B cell (primary cell): ENCODE measurements around the gene RDH13. TPM values are rescaled to one million over a fixed set of nuclear protein-coding genes. Genes with fewer than 3 reads are reported as not detected.

ENCODE experiments used
- ATAC-seq: fragments of 200-7000 bp; cut with Tn5 transposase; one replicate; pipeline ENCODE4 v1.10.0; 2021; ENCODE audit warnings: low read depth, mild to moderate bottlenecking, moderate number of reproducible peaks, moderate library complexity
- CTCF ChIA-PET: fragments of 350-600 bp; sonication (Branson Sonifier 250); formaldehyde crosslinking; loops from one replicate; lab custom pipeline; 2021; ENCODE audit warnings: antibody characterized with exemption, inconsistent platforms; lab: Charles Lee
- POLR2A ChIA-PET: fragments of 350-600 bp; sonication (Branson Sonifier 250); formaldehyde crosslinking; loops from one replicate; lab custom pipeline; 2021; ENCODE audit warnings: antibody characterized with exemption; lab: Charles Lee
- DNase-seq: peaks from one replicate; pipeline ENCODE4 v3.0.0; 2013
- H2AFZ ChIP-seq: 2 replicates; pipeline ENCODE4 v1.6.1; 2012; ENCODE audit warnings: mild to moderate bottlenecking, low read depth, low read length; ENCODE audit not compliant: insufficient read depth, poor library complexity, severe bottlenecking
- H3K27ac ChIP-seq, 2 donors: 1 replicate in 1 of 2; 2 replicates in 1 of 2; pipeline ENCODE4 v1.5.1; 2012 to 2013; ENCODE audit warnings: low read length in 2 of 2, mild to moderate bottlenecking in 2 of 2, moderate library complexity in 1 of 2
- H3K27me3 ChIP-seq, 4 experiments: fragments of 200-600 bp in 1 of 4; sonication (generic) in 1 of 4; replicated peaks in 1 of 4; 1 replicate in 2 of 4; 2 replicates in 2 of 4; pipeline versions ENCODE4 v1.6.1 to v1.7.0; 2013 to 2016; ENCODE audit warnings: low read length in 3 of 4, mild to moderate bottlenecking in 2 of 4, mixed read lengths in 1 of 4, moderate library complexity in 1 of 4; ENCODE audit not compliant: insufficient read depth in 4 of 4, control insufficient read depth in 3 of 4; ENCODE audit errors: control extremely low read depth in 1 of 4
- H3K36me3 ChIP-seq, 2 experiments: replicated peaks in 1 of 2; 1 replicate in 1 of 2; 2 replicates in 1 of 2; pipeline versions ENCODE4 v1.6.1 to v1.7.1; 2013; ENCODE audit warnings: low read length in 1 of 2; ENCODE audit not compliant: insufficient read depth in 2 of 2, control insufficient read depth in 1 of 2; ENCODE audit errors: control extremely low read depth in 1 of 2, extremely low read depth in 1 of 2
- H3K4me1 ChIP-seq, 2 donors: fragments of 200-600 bp in 1 of 2; sonication (generic) in 1 of 2; 1 replicate in 1 of 2; 2 replicates in 1 of 2; pipeline versions ENCODE4 v1.5.1 to v1.6.1; 2013 to 2017; ENCODE audit warnings: low read length in 2 of 2; ENCODE audit not compliant: control insufficient read depth in 2 of 2, insufficient read depth in 2 of 2
- H3K4me2 ChIP-seq: replicated peaks from 2 replicates; pipeline ENCODE3; 2012; ENCODE audit warnings: mild to moderate bottlenecking, low read depth, low read length; ENCODE audit not compliant: poor library complexity, severe bottlenecking
- H3K4me3 ChIP-seq, 5 experiments: fragments of 200-600 bp in 1 of 5; sonication (generic) in 1 of 5; 1 replicate in 3 of 5; 2 replicates in 2 of 5; pipeline versions ENCODE4 v1.5.1 to v1.7.0; 2011 to 2016; ENCODE audit warnings: low read length in 4 of 5, mild to moderate bottlenecking in 4 of 5, low read depth in 2 of 5, control low read depth in 1 of 5, moderate library complexity in 1 of 5; ENCODE audit not compliant: insufficient read depth in 1 of 5; ENCODE audit errors: control extremely low read depth in 1 of 5, extremely low read depth in 1 of 5
- H3K79me2 ChIP-seq: fragments of 200-600 bp; sonication (generic); one replicate; pipeline ENCODE4 v1.6.0; 2016; ENCODE audit warnings: low read length; ENCODE audit not compliant: control insufficient read depth, insufficient read depth
- H3K9ac ChIP-seq: fragments of 200-600 bp; sonication (generic); 2 replicates; pipeline ENCODE4 v1.6.1; 2017; ENCODE audit warnings: mild to moderate bottlenecking, low read length, moderate library complexity
- H3K9me3 ChIP-seq, 3 donors: one replicate each; pipeline versions ENCODE4 v1.6.1 to v1.7.1; 2013; ENCODE audit warnings: low read length in 2 of 3; ENCODE audit not compliant: control insufficient read depth in 2 of 3, insufficient read depth in 1 of 3; ENCODE audit errors: control extremely low read depth in 1 of 3
- H4K20me1 ChIP-seq: 2 replicates; pipeline ENCODE4 v1.6.0; 2012; ENCODE audit warnings: mild to moderate bottlenecking, low read length; ENCODE audit not compliant: insufficient read depth, control insufficient read depth, poor library complexity, severe bottlenecking
- H3K27ac Mint-ChIP-seq: one replicate; pipeline ENCODE4 v1.8.0; 2021; ENCODE audit warnings: mixed read lengths
- H3K27me3 Mint-ChIP-seq: one replicate; pipeline ENCODE4 v1.8.0; 2021; ENCODE audit warnings: mixed read lengths
- H3K4me1 Mint-ChIP-seq: one replicate; pipeline ENCODE4 v1.8.0; 2021; ENCODE audit warnings: mixed read lengths
- H3K4me3 Mint-ChIP-seq: one replicate; pipeline ENCODE4 v1.8.0; 2021; ENCODE audit warnings: mixed read lengths
- H3K9me3 Mint-ChIP-seq: one replicate; pipeline ENCODE4 v1.8.0; 2022; ENCODE audit warnings: mixed read lengths; ENCODE audit not compliant: insufficient read depth
- CTCF ChIP-seq: fragments of 200-600 bp; IDR thresholded peaks from one replicate; pipeline ENCODE4 v1.8.0; 2022; ENCODE audit warnings: antibody characterized with exemption, mild to moderate bottlenecking
- EZH2 ChIP-seq: IDR thresholded peaks from 2 replicates; pipeline ENCODE4 v1.6.1; 2012; ENCODE audit warnings: borderline replicate concordance, low read depth, mild to moderate bottlenecking, moderate library complexity, low read length; ENCODE audit not compliant: insufficient read depth, poor library complexity, severe bottlenecking
- WGBS: methylation state at CpG from one replicate; pipeline ENCODE4 v1.1.5; 2013; ENCODE audit warnings: missing lambda C conversion rate; ENCODE audit not compliant: insufficient coverage; 5-methylcytosine and 5-hydroxymethylcytosine counted together
- intact Hi-C: fragments of 100-400 bp; cut with micrococcal nuclease; formaldehyde crosslinking; loops from one replicate; pipeline ENCODE4 v1.10.0; 2022
- polyA plus RNA-seq: library from polyadenylated mRNA; depleted of rRNA; stranded (reverse); fragments of >200 nt; gene quantifications from 2 replicates; pipeline ENCODE4 v1.2.3, GENCODE V29; 2012
- total RNA-seq, 2 donors: library from RNA; stranded (reverse); fragments of 120-200 nt in 1 of 2; gene quantifications; 1 replicate in 1 of 2; 2 replicates in 1 of 2; pipeline versions ENCODE4 v1.2.3 to v1.2.4, GENCODE V29; 2013 to 2022

RDH13 gene
- total and polyA plus RNA-seq, 2 donors (not counting 1 experiment from before 2014, with no cell fraction given): 17.5 to 20.4 TPM

GRCh38 chr19:55094456-55095259 lies 31.7 kb upstream of the RDH13 start:
- peaks cover 0 to 3% (median 0%) of the 10 kb centered on the region in 3 donors for H3K9me3 ChIP-seq
- intact Hi-C loops: no loop called here
- POLR2A ChIA-PET: no interaction called here
- peaks cover 49% of the 10 kb centered on the region for H4K20me1 ChIP-seq
- Mint-ChIP-seq H3K27me3 (peaks cover 3% of the 10 kb centered on the region), H3K4me3 (no peak overlapping the region), H3K27ac (no peak overlapping the region), H3K9me3 (no peaks in the 10 kb centered on the region), H3K4me1 (peaks cover 4% of the 10 kb centered on the region)
- ATAC-seq (no peak), DNase-seq (no peak)
- TF ChIP-seq EZH2 (no peak), CTCF (no peak)
- peaks cover 0 to under 1% (median 0%) of the 10 kb centered on the region in 4 experiments for H3K27me3 ChIP-seq
- no peaks in the 10 kb centered on the region for H3K79me2 ChIP-seq
- WGBS: 97% methylated on average over 31 of the region's 32 CpGs
- no peak overlapping the region for H3K4me3 ChIP-seq
- H3K9ac ChIP-seq: no peak overlapping the region
- H3K27ac ChIP-seq: no peak overlapping the region
- H3K4me2 ChIP-seq: no peak overlapping the region
- H2AFZ ChIP-seq: no peak overlapping the region
- CTCF ChIA-PET: no interaction called here
- peaks cover 0 to 6% of the 10 kb centered on the region in 2 donors for H3K4me1 ChIP-seq
- peaks cover 0 to 44% of the 10 kb centered on the region in 2 experiments for H3K36me3 ChIP-seq
